SK-N-MC (cell line): ENCODE measurements around the gene CACNA1C.

ENCODE experiments used
- DNase-seq: peaks from one replicate; pipeline ENCODE4 v3.0.0-alpha.2; 2011; ENCODE audit warnings: low read depth, low spot score
- H3K27ac ChIP-seq: fragments of 200-600 bp; sonication (generic); 2 replicates; pipeline ENCODE4 v1.5.1; 2016; ENCODE audit warnings: mixed run types
- H3K36me3 ChIP-seq: fragments of 200-600 bp; sonication (generic); 2 replicates; pipeline ENCODE4 v1.6.1; 2017; ENCODE audit warnings: antibody characterized with exemption, low read length, mixed read lengths; ENCODE audit not compliant: insufficient read depth
- H3K4me3 ChIP-seq: fragments of 200-600 bp; sonication (generic); 2 replicates; pipeline ENCODE4 v1.5.1; 2016
- H3K9ac ChIP-seq: fragments of 200-600 bp; sonication (generic); 2 replicates; pipeline ENCODE4 v1.8.0; 2017; ENCODE audit warnings: mixed run types, mixed read lengths; ENCODE audit not compliant: insufficient read length
- H3K9me3 ChIP-seq: fragments of 200-600 bp; sonication (generic); 2 replicates; pipeline ENCODE4 v1.6.1; 2017; ENCODE audit warnings: low read depth, mild to moderate bottlenecking, antibody characterized with exemption, low read length, moderate library complexity, mixed read lengths
- EZH2 ChIP-seq: fragments of 200-600 bp; sonication (generic); IDR thresholded peaks from one replicate; pipeline ENCODE4 v1.6.1; 2017; ENCODE audit warnings: antibody characterized with exemption
- FOXP2 ChIP-seq: optimal IDR thresholded peaks from 2 replicates; pipeline ENCODE3; 2011; ENCODE audit warnings: mild to moderate bottlenecking, moderate library complexity; ENCODE audit not compliant: insufficient read depth; ENCODE audit errors: extremely low read length, control extremely low read depth
- POLR2AphosphoS5 ChIP-seq: IDR thresholded peaks from 2 replicates; pipeline ENCODE4 v1.6.1; 2012; ENCODE audit warnings: mild to moderate bottlenecking, low read depth, low read length, borderline replicate concordance

Gene CACNA1C

DNA sequence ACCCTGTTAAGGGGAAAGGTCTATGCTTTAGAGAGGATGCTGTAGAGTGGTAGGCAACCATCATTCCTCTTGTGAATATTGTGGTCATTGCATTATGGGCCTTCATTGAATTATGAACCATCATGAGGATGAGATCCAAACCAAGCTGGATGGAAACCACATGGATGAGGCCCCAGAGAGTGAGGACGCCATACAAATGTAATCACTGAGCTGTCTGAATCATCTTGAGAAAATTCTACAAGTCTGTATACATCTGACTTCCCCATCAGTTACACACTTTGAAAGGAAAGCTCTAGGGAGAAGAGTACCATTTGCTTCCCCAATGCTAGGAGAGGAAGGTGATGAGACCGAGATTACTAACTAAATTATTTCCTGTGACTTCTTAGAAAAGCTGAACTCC lies 172.9 kb downstream of the CACNA1C start:
- no peak for DNase-seq
- no peak overlapping the region for H3K27ac ChIP-seq
- TF ChIP-seq EZH2: no peak
- no peak for TF ChIP-seq FOXP2
- no peak for TF ChIP-seq POLR2AphosphoS5
- no peaks in the 10 kb centered on the region for H3K36me3 ChIP-seq
- H3K4me3 ChIP-seq: no peak overlapping the region
- no peaks in the 10 kb centered on the region for H3K9me3 ChIP-seq
- no peak overlapping the region for H3K9ac ChIP-seq

GRCh38 chr12:2226641-2227040 lies 173.9 kb downstream of the CACNA1C start:
- DNase-seq: no peak

GRCh38 chr12:2227360-2227759 lies 174.6 kb downstream of the CACNA1C start:
- no peaks in the 10 kb centered on the region for H3K9me3 ChIP-seq
- no peak overlapping the region for H3K4me3 ChIP-seq
- TF ChIP-seq FOXP2 (no peak), EZH2 (no peak), POLR2AphosphoS5 (no peak)
- H3K36me3 ChIP-seq: no peaks in the 10 kb centered on the region
- DNase-seq: no peak
- no peak overlapping the region for H3K27ac ChIP-seq
- no peak overlapping the region for H3K9ac ChIP-seq

More at GRCh38 chr12:2226641-2227040, 173.9 kb downstream of the CACNA1C start:
- Histone ChIP-seq H3K27ac (no peak overlapping the region), H3K9me3 (no peaks in the 10 kb centered on the region), H3K9ac (no peak overlapping the region), H3K4me3 (no peak overlapping the region), H3K36me3 (no peaks in the 10 kb centered on the region)
- TF ChIP-seq FOXP2 (no peak), EZH2 (no peak), POLR2AphosphoS5 (no peak)

DNA sequence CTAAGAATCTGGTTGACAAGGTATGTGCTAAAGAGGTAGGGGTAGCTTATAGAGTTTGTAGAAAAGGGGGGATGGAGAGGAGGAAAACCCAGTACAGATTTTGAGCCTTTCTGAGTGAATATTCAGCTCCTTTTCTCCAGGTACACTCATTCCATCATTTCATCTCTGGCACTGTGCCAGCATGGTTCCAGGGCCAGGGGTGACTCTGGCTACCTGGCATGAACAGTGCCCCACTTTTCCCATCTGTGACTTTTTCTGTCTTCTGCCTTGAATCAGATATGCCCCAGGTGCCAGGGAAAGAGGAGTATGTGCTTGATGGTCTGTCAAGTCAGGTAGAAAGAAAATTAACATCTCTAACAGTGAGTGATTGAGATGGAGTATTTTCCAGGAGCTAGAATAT lies 175.7 kb downstream of the CACNA1C start:
- Histone ChIP-seq H3K9ac (no peak overlapping the region), H3K36me3 (no peaks in the 10 kb centered on the region)

DNA sequence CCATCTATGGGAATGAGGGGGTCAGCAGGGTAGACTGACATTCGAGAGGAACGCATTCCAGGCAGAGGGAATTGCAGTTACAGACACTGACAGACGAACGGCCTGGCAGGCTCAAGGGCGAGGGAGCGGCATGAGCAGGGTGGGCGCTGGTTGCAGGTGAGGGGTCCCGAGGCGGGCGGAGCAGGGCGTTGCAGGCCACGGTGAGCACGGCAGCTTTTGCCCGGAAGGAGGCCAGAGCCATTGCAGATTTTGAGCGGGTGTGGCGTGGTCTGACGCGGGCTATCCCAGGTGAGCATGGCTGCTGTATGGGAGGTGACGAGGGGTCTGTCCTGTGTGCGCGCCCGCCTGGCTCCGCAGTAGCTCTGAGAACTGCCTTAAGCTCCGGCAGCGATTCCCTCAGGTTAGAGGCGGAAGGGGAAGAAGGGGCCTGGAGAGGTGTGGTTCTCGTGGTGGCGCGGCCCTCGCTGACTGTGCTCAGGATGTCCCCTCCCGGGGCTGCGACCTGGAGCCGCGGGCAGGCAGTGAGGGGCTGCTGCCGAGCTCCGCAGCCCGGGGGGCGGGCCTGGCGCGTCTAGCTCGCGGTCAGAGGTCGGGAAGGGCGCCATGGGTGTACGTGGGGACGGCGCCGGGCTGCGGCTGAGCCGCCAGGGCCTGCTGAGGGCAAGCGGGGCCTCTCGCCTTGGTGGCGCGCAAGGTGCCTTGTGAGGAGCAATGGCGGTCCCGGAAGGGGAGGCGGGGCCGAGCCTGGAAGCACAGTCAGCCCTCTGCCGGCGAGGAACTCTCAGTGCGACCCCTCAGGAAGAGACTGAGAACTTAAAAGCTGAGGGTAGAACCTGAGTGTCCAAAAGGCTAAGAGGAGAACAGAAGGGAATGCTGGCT lies 177.1 kb downstream of the CACNA1C start:
- Histone ChIP-seq H3K4me3 (no peak overlapping the region), H3K27ac (no peak overlapping the region), H3K9me3 (no peaks in the 10 kb centered on the region), H3K36me3 (no peaks in the 10 kb centered on the region), H3K9ac (no peak overlapping the region)
- no peak for TF ChIP-seq POLR2AphosphoS5
- no peak for TF ChIP-seq FOXP2
- TF ChIP-seq EZH2: no peak
- no peak for DNase-seq

More for the DNA sequence above, 175.7 kb downstream of the CACNA1C start:
- Histone ChIP-seq H3K9me3 (no peaks in the 10 kb centered on the region), H3K27ac (no peak overlapping the region), H3K4me3 (no peak overlapping the region)
- no peak for DNase-seq
- TF ChIP-seq FOXP2 (no peak), EZH2 (no peak), POLR2AphosphoS5 (no peak)

DNA sequence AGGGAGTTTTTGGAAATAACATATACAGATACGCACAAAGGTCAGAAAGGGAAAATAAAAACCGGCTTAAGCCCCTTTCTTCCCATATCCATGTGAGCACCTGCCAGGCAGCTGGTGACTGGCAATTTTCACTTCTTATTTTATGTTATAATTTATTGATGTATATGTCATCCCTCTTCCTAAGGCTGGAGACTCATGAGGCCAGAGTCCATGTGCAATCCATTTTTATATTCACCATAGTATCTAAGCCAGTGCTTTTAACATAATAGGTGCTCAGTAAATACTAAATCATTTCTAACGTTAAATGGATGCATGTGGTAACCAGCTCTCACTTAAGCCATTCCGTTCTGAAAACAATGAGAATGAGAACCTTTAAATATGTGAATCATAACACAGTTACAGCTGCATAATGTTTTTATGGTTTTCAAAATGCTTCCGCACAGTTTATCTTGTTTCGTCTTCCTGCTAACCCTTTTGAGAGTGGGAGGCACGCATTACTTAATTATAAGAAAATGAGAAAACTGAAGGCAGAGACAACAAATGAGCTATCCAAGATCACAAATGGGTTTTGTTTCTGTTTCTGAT lies 178.3 kb downstream of the CACNA1C start:
- H3K9me3 ChIP-seq: no peaks in the 10 kb centered on the region
- H3K27ac ChIP-seq: no peak overlapping the region
- DNase-seq: no peak
- H3K36me3 ChIP-seq: no peaks in the 10 kb centered on the region
- no peak overlapping the region for H3K4me3 ChIP-seq
- H3K9ac ChIP-seq: no peak overlapping the region
- TF ChIP-seq EZH2 (no peak), POLR2AphosphoS5 (no peak), FOXP2 (no peak)

- Histone ChIP-seq H3K9ac (no peak overlapping the region), H3K27ac (no peak overlapping the region), H3K36me3 (no peaks in the 10 kb centered on the region), H3K9me3 (no peaks in the 10 kb centered on the region), H3K4me3 (no peak overlapping the region)
- TF ChIP-seq POLR2AphosphoS5 (no peak), FOXP2 (no peak), EZH2 (no peak)
- no peak for DNase-seq
Measured at GRCh38 chr12:2231956-2232355, 179.2 kb downstream of the CACNA1C start.

- Histone ChIP-seq H3K36me3 (no peaks in the 10 kb centered on the region), H3K9ac (no peak overlapping the region), H3K27ac (no peak overlapping the region), H3K4me3 (no peak overlapping the region), H3K9me3 (no peaks in the 10 kb centered on the region)
- TF ChIP-seq EZH2: no peak
- no peak for TF ChIP-seq POLR2AphosphoS5
- TF ChIP-seq FOXP2: no peak
- DNase-seq: no peak
Measured at GRCh38 chr12:2233034-2233433, 180.2 kb downstream of the CACNA1C start.

DNA sequence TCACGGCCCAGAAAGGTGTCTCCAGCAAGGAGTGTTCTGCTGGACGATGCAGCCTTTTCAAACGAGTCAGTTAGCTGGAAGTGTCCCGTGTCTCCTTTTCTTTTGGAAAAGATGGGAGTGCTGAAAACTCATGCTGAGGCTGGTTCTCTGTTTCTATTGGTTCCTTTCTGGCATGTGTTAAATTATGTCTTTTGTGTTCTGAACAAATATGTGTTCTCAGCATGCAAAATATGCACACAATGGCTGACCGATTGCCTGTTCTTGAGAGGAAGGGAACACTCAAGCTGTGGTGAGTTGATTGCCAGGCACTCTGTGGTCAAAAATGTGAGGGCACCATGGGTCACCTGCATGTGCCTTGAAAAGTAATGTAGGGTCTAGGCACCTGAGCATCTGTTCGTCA lies 181.3 kb downstream of the CACNA1C start:
- Histone ChIP-seq H3K9ac (no peak overlapping the region), H3K36me3 (no peaks in the 10 kb centered on the region), H3K9me3 (no peaks in the 10 kb centered on the region), H3K4me3 (no peak overlapping the region), H3K27ac (no peak overlapping the region)
- DNase-seq: no peak
- no peak for TF ChIP-seq EZH2
- TF ChIP-seq FOXP2: no peak
- no peak for TF ChIP-seq POLR2AphosphoS5
